ENCODE measurements around the gene SFTPD.
"Not testable (repeated sequence)": the region's sequence is repeated elsewhere in the genome, so short reads cannot be mapped to it uniquely, and the experiment has no call there.

DNA sequence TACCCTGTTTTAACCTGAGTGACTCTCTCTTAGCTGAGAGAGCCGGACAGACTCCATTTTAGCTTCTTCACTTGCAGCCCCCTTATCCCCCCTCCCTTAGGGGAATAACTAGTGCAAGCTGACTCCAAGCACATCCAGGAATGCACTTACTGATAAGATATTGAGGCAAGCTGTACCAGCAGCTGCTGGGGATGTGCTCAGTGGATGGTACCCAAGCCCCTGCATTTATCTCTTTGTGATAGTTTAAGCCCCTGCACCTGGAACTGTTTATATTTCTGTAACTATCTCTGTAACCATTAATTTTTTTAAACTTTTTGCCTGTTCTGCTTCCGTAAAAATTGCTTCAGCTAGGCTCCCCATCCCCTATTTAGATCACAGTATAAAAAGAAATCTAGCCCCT is 37.8 kb upstream of the SFTPD start:
- TF ChIP-seq POLR2AphosphoS5 (IDR thresholded peaks at IDR 0.05; ENCODE audit: borderline replicate concordance, low read depth, low read length); EZH2 (IDR thresholded peaks at IDR 0.05); FOXP2 (optimal IDR thresholded peaks at IDR 0.05; ENCODE audit: control extremely low read depth, extremely low read length, insufficient read depth): not testable (repeated sequence)

All from SK-N-MC (cell line).